GM12878 (cell line): ENCODE results near the gene TMEM131L. TPM values are rescaled to one million over a fixed set of nuclear protein-coding genes. Genes with fewer than 3 reads are reported as not detected.

Experiments
- ATAC-seq: fragments of 200-7000 bp; cut with Tn5 transposase; 3 replicates; pipeline ENCODE4 v1.9.1; 2020; ENCODE audit warnings: mild to moderate bottlenecking, moderate library complexity
- BruUV-seq: library from RNA; stranded (reverse); fragments of 400-500 nt; replicated peaks from 2 replicates; lab custom pipeline; 2021; lab: Mats Ljungman, UMichigan
- CTCF ChIA-PET: fragments of 300-600 bp; sonication (Branson Sonifier 250); formaldehyde crosslinking; extraction: SDS; loops from one replicate; lab custom pipeline; 2021; ENCODE audit warnings: inconsistent platforms; lab: Yijun Ruan, JAX
- POLR2A ChIA-PET: fragments of 350-600 bp; formaldehyde crosslinking; extraction: SDS; loops from one replicate; lab custom pipeline; 2021; ENCODE audit warnings: inconsistent platforms; lab: Charles Lee
- RAD21 ChIA-PET: fragments of 300-600 bp; sonication (Branson Sonifier 250); formaldehyde crosslinking; loops from one replicate; lab custom pipeline; 2023; ENCODE audit warnings: antibody characterized with exemption; ENCODE audit not compliant: unreplicated experiment; lab: Charles Lee
- SMC1A ChIA-PET: fragments of 300-600 bp; sonication (Branson Sonifier 250); formaldehyde crosslinking; loops from one replicate; lab custom pipeline; 2023; ENCODE audit not compliant: unreplicated experiment, uncharacterized antibody; lab: Charles Lee
- DNase-seq: peaks from one replicate; pipeline ENCODE4 v3.0.0-alpha.2; 2011; ENCODE audit warnings: low read depth, low spot score
- FAIRE-seq: peaks from 3 replicates; lab custom pipeline; 2011; peaks lifted over from hg19 to GRCh38; lab: Jason Lieb, UNC
- H2AFZ ChIP-seq: 2 replicates; pipeline ENCODE4 v1.6.0; 2011; ENCODE audit warnings: low read depth, low read length, control low read depth; ENCODE audit not compliant: control insufficient read depth
- H3K27ac ChIP-seq: 2 replicates; pipeline ENCODE4 v1.5.1; 2011; ENCODE audit warnings: control low read depth; ENCODE audit not compliant: control insufficient read depth, insufficient read depth
- H3K27me3 ChIP-seq, 2 experiments: replicated peaks in 1 of 2; 2 replicates each; pipeline versions ENCODE4 v1.6.0 to v1.6.1; 2011; ENCODE audit warnings: low read length in 1 of 2; ENCODE audit not compliant: control insufficient read depth in 2 of 2, insufficient read depth in 2 of 2
- H3K36me3 ChIP-seq, 2 experiments: 2 replicates each; pipeline ENCODE4 v1.5.1; 2011; ENCODE audit warnings: low read length in 1 of 2; ENCODE audit not compliant: control insufficient read depth in 2 of 2, insufficient read depth in 2 of 2
- H3K4me1 ChIP-seq: 2 replicates; pipeline ENCODE4 v1.6.1; 2011; ENCODE audit warnings: mild to moderate bottlenecking, low read length, moderate library complexity, mixed read lengths; ENCODE audit not compliant: control insufficient read depth, insufficient read depth
- H3K4me2 ChIP-seq: 2 replicates; pipeline ENCODE4 v1.6.0; 2011; ENCODE audit warnings: control low read depth; ENCODE audit not compliant: control insufficient read depth, insufficient read depth
- H3K4me3 ChIP-seq: fragments of 200-600 bp; sonication (generic); 2 replicates; pipeline ENCODE4 v1.5.1; 2016
- H3K79me2 ChIP-seq: 2 replicates; pipeline ENCODE4 v1.6.0; 2011; ENCODE audit warnings: low read length; ENCODE audit not compliant: control insufficient read depth, insufficient read depth
- H3K9ac ChIP-seq: 2 replicates; pipeline ENCODE4 v1.8.0; 2011; ENCODE audit warnings: low read length, control low read depth, mixed read lengths; ENCODE audit not compliant: control insufficient read depth, insufficient read depth
- H3K9me3 ChIP-seq: replicated peaks from 3 replicates; pipeline ENCODE4 v1.5.1; 2011; ENCODE audit warnings: mild to moderate bottlenecking, low read length; ENCODE audit not compliant: control insufficient read depth, insufficient read depth
- H4K20me1 ChIP-seq: 2 replicates; pipeline ENCODE4 v1.6.0; 2011; ENCODE audit not compliant: control insufficient read depth, insufficient read depth
- ATF7 ChIP-seq: fragments of 450-650 bp; IDR thresholded peaks from 2 replicates; pipeline ENCODE4 v1.6.1; 2016; ENCODE audit warnings: low read depth, mild to moderate bottlenecking
- CREB1 ChIP-seq: IDR thresholded peaks from 2 replicates; pipeline ENCODE4 v1.6.1; 2012; ENCODE audit warnings: low read depth, mild to moderate bottlenecking, inconsistent platforms
- IRF4 ChIP-seq: IDR thresholded peaks from 2 replicates; pipeline ENCODE4 v1.6.1; 2011; ENCODE audit warnings: low read depth, low read length
- PML ChIP-seq: IDR thresholded peaks from 2 replicates; pipeline ENCODE4 v1.6.1; 2012; ENCODE audit warnings: low read length, inconsistent platforms
- RCOR1 ChIP-seq: conservative IDR thresholded peaks from 2 replicates; pipeline ENCODE4 v1.6.1; 2012; ENCODE audit warnings: low read depth, low read length, improper control_type of control experiment
- SPI1 ChIP-seq: IDR thresholded peaks from 2 replicates; pipeline ENCODE4 v1.6.1; 2011; ENCODE audit warnings: low read depth, mild to moderate bottlenecking, low read length, moderate library complexity, borderline replicate concordance; ENCODE audit not compliant: insufficient read depth
- WGBS: methylation state at CpG from one replicate; pipeline ENCODE4 v1.1.6; 2016; ENCODE audit warnings: low lambda C conversion rate; ENCODE audit not compliant: insufficient replicate concordance, insufficient coverage; ENCODE audit errors: missing lambda C conversion rate; 5-methylcytosine and 5-hydroxymethylcytosine counted together
- in situ Hi-C: fragments of 300-500 bp; cut with MboI; formaldehyde crosslinking; loops from 9 replicates; pipeline ENCODE4 v1.14.3; 2018; ENCODE audit warnings: mixed read lengths
- intact Hi-C: fragments of 100-400 bp; cut with micrococcal nuclease; formaldehyde crosslinking; loops from one replicate; pipeline ENCODE4 v1.14.2; 2022; ENCODE audit not compliant: unreplicated experiment
- polyA plus RNA-seq, 11 experiments: library from polyadenylated mRNA; depleted of rRNA in 4 of 11; unstranded in 6 of 11; stranded (reverse) in 5 of 11; fragments of >200 nt; fragmentation: Nextera tagmentation in 4 of 11; fragmentation: Illumina TruSeq in 1 of 11; extraction: Ambion mirVana in 4 of 11; extraction: Trizol in 1 of 11; gene quantifications; 1 replicate in 1 of 11; 2 replicates in 10 of 11; pipeline versions ENCODE4 v1.2.1 to v1.2.3, GENCODE V29; 2011 to 2016; ENCODE audit warnings: inconsistent platforms in 2 of 11, missing spikeins in 2 of 11, low read depth in 1 of 11
- total RNA-seq, 4 experiments: library from RNA; depleted of rRNA in 3 of 4; stranded (reverse); fragments of >200 nt in 3 of 4; fragmentation: Illumina TruSeq in 1 of 4; extraction: Trizol in 1 of 4; gene quantifications; 2 replicates each; pipeline versions ENCODE4 v1.2.1 to v1.2.3, GENCODE V29; 2013 to 2021
- TF ChIP-seq, protein P1 (sequence below): fragments of 450-650 bp; formaldehyde crosslinking; IDR thresholded peaks from 2 replicates; pipeline ENCODE4 v1.4.0; 2020; ENCODE audit warnings: mild to moderate bottlenecking, moderate library complexity
- TF ChIP-seq, protein P2 (sequence below): IDR thresholded peaks from 2 replicates; pipeline ENCODE4 v1.6.1; 2011; ENCODE audit warnings: mild to moderate bottlenecking, low read depth, low read length, moderate library complexity; ENCODE audit not compliant: insufficient replicate concordance

The TMEM131L gene
- total and polyA plus RNA-seq, 10 of the 15 experiments (the other 5 are each of a cell fraction or from before 2014, with no cell fraction given), result 8.5 to 101 (median 74.4) TPM

DNA sequence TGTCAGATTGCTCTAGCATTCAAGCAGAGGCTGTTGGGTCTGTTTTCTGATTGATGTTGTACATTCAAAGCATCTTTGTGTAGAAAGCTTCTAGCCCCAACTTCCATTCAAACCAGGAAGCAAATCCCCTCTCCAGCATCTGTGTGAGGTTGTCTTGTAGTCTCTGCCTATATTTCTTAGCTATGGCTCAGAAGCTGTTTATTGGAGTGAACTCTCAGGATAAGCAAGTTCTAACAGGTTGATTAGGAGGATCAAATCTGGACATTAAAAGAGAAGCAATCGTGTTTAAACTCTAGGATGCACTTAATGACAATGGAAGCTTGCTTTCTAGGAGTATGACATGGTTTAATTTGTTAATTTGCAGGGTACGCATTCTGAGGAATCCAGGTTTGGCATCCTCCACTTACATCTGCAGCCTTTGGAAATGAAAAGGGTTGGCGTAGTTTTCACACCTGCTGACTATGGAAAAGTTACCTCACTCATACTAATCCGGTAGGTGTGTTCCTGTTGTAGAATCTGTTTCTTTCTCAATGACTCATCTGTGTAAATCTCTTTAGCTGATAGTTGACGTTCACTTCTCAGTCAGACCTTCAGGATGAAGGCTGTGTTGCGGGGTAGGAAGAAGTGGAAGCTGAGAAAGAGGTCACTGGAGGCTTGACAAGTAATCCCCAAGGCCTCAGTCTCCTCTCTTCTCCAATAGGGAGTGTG, 129.9 kb downstream of the TMEM131L start:
- intact Hi-C loops, result no loop called here
- 91% methylated on average over 6 of the region's 6 CpGs for WGBS

DNA sequence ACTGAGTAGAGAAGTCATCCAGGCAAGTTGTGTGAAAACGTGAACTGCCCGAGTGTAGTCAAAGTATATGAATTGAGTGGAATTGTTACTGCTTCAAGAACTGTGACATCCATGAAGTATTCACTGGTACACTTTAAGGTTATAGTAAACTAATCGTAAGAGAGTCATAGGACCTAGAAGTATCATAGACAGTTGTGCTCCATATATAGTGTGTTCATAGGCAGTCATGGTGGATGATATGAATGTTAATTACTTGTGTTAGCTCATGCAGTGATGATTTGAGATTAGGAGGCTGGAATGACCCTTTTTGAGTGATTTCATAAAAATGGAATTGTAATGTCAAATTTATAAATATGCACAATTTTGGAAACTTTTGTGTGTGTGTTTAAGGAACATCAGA, 136.6 kb downstream of the TMEM131L start:
- no peaks in the 10 kb centered on the region for H3K4me1 ChIP-seq
- H3K9ac ChIP-seq, result no peak overlapping the region
- H2AFZ ChIP-seq, result no peak overlapping the region
- intact Hi-C loops, result no loop called here
- no peaks in the 10 kb centered on the region for H3K9me3 ChIP-seq
- WGBS, result 97% methylated on average over 3 of the region's 3 CpGs
- ChIA-PET SMC1A (interaction anchor here (1.3 kb wide), 1 partner anchor 257 kb away, joined by 5 read pairs; no protein-coding TSS in a partner anchor), RAD21 (interaction anchor here (1.2 kb wide), 1 partner anchor 9 kb away, joined by 4 read pairs; no protein-coding TSS in a partner anchor), CTCF (interaction anchor here (2.0 kb wide), 1 partner anchor 7 kb away, joined by 6 read pairs; no protein-coding TSS in a partner anchor), POLR2A (no interaction called here)
- H3K4me2 ChIP-seq, result no peak overlapping the region
- no peak overlapping the region for H3K27ac ChIP-seq
- no peak overlapping the region for H3K4me3 ChIP-seq
- in situ Hi-C loops, result no loop called here
- BruUV-seq, result no TSS peak
- no peak for ATAC-seq
- FAIRE-seq, result no peak
- no peaks in the 10 kb centered on the region; the same call in 1 of the 2 replicates for H4K20me1 ChIP-seq
- no peaks in the 10 kb centered on the region for H3K27me3 ChIP-seq
- H3K36me3 ChIP-seq, result peaks cover 17 to 47% of the 10 kb centered on the region in 2 experiments
- peaks cover 4% of the 10 kb centered on the region for H3K79me2 ChIP-seq
- no peak for DNase-seq
- TF ChIP-seq, protein P1, sequence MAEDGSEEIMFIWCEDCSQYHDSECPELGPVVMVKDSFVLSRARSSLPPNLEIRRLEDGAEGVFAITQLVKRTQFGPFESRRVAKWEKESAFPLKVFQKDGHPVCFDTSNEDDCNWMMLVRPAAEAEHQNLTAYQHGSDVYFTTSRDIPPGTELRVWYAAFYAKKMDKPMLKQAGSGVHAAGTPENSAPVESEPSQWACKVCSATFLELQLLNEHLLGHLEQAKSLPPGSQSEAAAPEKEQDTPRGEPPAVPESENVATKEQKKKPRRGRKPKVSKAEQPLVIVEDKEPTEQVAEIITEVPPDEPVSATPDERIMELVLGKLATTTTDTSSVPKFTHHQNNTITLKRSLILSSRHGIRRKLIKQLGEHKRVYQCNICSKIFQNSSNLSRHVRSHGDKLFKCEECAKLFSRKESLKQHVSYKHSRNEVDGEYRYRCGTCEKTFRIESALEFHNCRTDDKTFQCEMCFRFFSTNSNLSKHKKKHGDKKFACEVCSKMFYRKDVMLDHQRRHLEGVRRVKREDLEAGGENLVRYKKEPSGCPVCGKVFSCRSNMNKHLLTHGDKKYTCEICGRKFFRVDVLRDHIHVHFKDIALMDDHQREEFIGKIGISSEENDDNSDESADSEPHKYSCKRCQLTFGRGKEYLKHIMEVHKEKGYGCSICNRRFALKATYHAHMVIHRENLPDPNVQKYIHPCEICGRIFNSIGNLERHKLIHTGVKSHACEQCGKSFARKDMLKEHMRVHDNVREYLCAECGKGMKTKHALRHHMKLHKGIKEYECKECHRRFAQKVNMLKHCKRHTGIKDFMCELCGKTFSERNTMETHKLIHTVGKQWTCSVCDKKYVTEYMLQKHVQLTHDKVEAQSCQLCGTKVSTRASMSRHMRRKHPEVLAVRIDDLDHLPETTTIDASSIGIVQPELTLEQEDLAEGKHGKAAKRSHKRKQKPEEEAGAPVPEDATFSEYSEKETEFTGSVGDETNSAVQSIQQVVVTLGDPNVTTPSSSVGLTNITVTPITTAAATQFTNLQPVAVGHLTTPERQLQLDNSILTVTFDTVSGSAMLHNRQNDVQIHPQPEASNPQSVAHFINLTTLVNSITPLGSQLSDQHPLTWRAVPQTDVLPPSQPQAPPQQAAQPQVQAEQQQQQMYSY, result no peak
- no peak for TF ChIP-seq IRF4
- TF ChIP-seq RCOR1, result no peak
- TF ChIP-seq, protein P2, sequence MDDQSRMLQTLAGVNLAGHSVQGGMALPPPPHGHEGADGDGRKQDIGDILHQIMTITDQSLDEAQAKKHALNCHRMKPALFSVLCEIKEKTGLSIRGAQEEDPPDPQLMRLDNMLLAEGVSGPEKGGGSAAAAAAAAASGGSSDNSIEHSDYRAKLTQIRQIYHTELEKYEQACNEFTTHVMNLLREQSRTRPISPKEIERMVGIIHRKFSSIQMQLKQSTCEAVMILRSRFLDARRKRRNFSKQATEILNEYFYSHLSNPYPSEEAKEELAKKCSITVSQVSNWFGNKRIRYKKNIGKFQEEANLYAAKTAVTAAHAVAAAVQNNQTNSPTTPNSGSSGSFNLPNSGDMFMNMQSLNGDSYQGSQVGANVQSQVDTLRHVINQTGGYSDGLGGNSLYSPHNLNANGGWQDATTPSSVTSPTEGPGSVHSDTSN, result no peak
- no peak for TF ChIP-seq CREB1
- no peak for TF ChIP-seq PML

More for the DNA sequence above, 129.9 kb downstream of the TMEM131L start:
- no peak for DNase-seq
- H2AFZ ChIP-seq, result no peak overlapping the region
- H3K4me2 ChIP-seq, result no peak overlapping the region
- no peaks in the 10 kb centered on the region for H4K20me1 ChIP-seq
- no peak overlapping the region for H3K4me3 ChIP-seq
- no peaks in the 10 kb centered on the region for H3K9me3 ChIP-seq
- no peaks in the 10 kb centered on the region for H3K27me3 ChIP-seq
- no peak overlapping the region for H3K27ac ChIP-seq
- POLR2A ChIA-PET, result interaction anchor here (0.5 kb wide), 1 partner anchor 223 kb away, joined by 3 read pairs; no protein-coding TSS in a partner anchor
- no peaks in the 10 kb centered on the region for H3K4me1 ChIP-seq
- H3K79me2 ChIP-seq, result no peaks in the 10 kb centered on the region; the same call in 1 of the 2 replicates
- in situ Hi-C loops, result no loop called here
- H3K36me3 ChIP-seq, result peaks cover 20 to 47% of the 10 kb centered on the region in 2 experiments
- H3K9ac ChIP-seq, result no peak overlapping the region
- SMC1A ChIA-PET, result interaction anchor here (0.9 to 1.1 kb wide), 3 partner anchors 9 to 163 kb away, joined by 3 to 4 read pairs (median 4); no protein-coding TSS in a partner anchor
- CTCF ChIA-PET, result interaction anchor here (0.6 to 2.0 kb wide), 3 partner anchors 8 to 216 kb away, joined by 3 to 6 read pairs (median 3); no protein-coding TSS in a partner anchor
- no peak for ATAC-seq
- TF ChIP-seq ATF7 (no peak), SPI1 (no peak)
- TF ChIP-seq, all 136 proteins: peak for 0
- no TSS peak for BruUV-seq
- no peak for FAIRE-seq
- RAD21 ChIA-PET, result interaction anchor here (0.7 to 1.5 kb wide), 3 partner anchors 22 to 107 kb away, joined by 3 to 5 read pairs (median 3); no protein-coding TSS in a partner anchor
